ENCODE data around the gene CMSS1.

- TF ChIP-seq ESRRA (CRISPR knock-in tag; IDR thresholded peaks at IDR 0.05; ENCODE audit: low read depth), result no peak
- TF ChIP-seq POLR2A (IDR thresholded peaks at IDR 0.05; ENCODE audit: insufficient read depth in 1 of 2, low read depth in 2 of 2, low read length in 2 of 2), result no peak
- no peak for TF ChIP-seq ZNF235 (CRISPR knock-in tag; IDR thresholded peaks at IDR 0.05; ENCODE audit: borderline replicate concordance)
- TF ChIP-seq ZNF431 (CRISPR knock-in tag; IDR thresholded peaks at IDR 0.05; ENCODE audit: borderline replicate concordance, low read depth), result no peak
- TF ChIP-seq ZNF281 (CRISPR knock-in tag; IDR thresholded peaks at IDR 0.05; ENCODE audit: borderline replicate concordance), result no peak
- TF ChIP-seq HOXA7 (CRISPR knock-in tag; IDR thresholded peaks at IDR 0.05), result no peak
- TF ChIP-seq ZNF598 (CRISPR knock-in tag; IDR thresholded peaks at IDR 0.05; ENCODE audit: borderline replicate concordance), result no peak
- no peak for TF ChIP-seq FOXM1 (CRISPR knock-in tag; IDR thresholded peaks at IDR 0.05)
- no peak for TF ChIP-seq SRSF1 (optimal IDR thresholded peaks at IDR 0.05; ENCODE audit: low read depth, low read length)
- TF ChIP-seq CTCF (CRISPR knock-in tag; IDR thresholded peaks at IDR 0.05), result no peak
- TF ChIP-seq JDP2 (CRISPR knock-in tag; IDR thresholded peaks at IDR 0.05; ENCODE audit: borderline replicate concordance), result no peak
- TF ChIP-seq ZNF792 (CRISPR knock-in tag; IDR thresholded peaks at IDR 0.05), result no peak
Measured at GRCh38 chr3:100209948-100210771, 392.5 kb downstream of the CMSS1 start.

All from HepG2 (cell line).